ENCODE data around the gene PRKCZ.

PRKCZ gene

DNA sequence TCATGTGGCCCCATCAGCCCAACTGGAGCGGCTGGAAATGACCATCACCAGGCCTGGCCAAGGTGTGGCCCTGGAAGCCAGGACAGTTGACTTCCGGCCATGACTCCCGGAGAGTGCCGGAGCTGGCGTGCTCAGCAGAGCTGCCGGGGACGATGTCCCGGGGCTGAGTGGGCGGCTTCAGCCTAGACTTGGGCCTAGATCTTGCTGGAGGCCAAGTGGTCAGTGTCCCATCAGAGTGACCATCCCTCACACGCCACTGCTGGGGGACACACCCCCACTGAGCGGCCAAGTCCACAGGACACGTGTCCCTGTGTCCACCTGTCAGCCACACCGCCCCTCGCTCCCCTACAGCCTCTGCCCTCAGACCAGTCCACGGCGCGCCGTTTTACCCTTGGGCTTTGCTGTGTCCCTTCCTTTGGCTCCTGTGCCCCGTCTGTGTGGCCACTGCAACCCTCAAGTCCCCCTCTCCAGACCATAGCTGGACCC lies 140.3 kb downstream of the PRKCZ start:
- Mint-ChIP-seq H3K27ac (no peak overlapping the region), H3K36me3 (ENCODE audit: low read depth) (no peaks in the 10 kb centered on the region), H3K4me3 (no peak overlapping the region), H3K4me1 (ENCODE audit: low read depth) (no peaks in the 10 kb centered on the region), H3K9me3 (no peaks in the 10 kb centered on the region), H3K27me3 (ENCODE audit: low read depth) (no peaks in the 10 kb centered on the region)

DNA sequence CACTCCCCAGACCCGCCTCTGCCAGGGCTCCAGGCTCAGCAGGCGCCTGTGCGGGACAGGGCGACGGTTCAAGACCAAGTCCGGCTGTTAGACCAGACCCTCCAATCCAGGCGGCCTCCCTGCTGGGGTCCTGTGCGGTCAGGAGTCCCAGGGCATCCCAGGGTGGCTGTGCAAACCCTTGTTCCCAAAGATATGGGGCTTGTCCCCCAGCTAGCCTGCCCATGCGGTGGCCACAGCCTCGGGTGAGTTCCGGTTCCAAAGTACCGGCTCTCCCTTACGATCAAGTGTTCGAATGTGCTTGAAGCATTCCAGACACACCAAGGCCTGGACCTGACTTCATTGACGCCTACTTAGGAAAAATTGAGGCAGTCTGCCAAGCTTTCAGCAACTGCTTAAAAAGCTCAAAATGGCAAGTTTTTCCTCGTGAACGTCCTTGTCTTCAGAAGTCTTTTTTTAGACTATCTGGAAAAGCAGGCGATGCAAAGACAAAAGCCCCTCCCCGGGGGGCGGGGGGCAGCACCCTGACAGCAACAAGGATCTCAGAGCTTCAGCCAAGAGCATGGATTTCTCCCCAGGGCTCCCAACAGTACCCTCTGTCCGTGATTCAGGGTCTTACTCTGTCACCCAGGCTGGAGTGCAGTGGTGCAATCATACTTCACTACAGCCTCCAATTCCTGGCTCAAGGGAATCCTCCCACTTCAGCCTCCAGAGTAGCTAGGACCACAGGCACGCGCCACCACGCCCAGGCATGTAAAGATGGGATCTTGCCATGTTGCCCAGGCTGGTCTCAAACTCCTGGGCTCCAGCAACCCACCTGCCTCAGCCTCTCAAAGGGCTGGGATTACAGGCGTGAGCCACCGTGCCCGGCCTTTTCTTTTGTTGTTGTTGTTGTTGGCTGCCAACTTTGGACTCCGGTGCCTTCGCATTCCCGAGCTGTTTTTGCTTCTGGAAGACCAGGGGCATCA lies 142.1 kb downstream of the PRKCZ start:
- Mint-ChIP-seq H3K27ac (no peak overlapping the region), H3K27me3 (ENCODE audit: low read depth) (no peaks in the 10 kb centered on the region), H3K4me1 (ENCODE audit: low read depth) (no peaks in the 10 kb centered on the region), H3K36me3 (ENCODE audit: low read depth) (no peaks in the 10 kb centered on the region), H3K9me3 (no peaks in the 10 kb centered on the region), H3K4me3 (no peak overlapping the region)

DNA sequence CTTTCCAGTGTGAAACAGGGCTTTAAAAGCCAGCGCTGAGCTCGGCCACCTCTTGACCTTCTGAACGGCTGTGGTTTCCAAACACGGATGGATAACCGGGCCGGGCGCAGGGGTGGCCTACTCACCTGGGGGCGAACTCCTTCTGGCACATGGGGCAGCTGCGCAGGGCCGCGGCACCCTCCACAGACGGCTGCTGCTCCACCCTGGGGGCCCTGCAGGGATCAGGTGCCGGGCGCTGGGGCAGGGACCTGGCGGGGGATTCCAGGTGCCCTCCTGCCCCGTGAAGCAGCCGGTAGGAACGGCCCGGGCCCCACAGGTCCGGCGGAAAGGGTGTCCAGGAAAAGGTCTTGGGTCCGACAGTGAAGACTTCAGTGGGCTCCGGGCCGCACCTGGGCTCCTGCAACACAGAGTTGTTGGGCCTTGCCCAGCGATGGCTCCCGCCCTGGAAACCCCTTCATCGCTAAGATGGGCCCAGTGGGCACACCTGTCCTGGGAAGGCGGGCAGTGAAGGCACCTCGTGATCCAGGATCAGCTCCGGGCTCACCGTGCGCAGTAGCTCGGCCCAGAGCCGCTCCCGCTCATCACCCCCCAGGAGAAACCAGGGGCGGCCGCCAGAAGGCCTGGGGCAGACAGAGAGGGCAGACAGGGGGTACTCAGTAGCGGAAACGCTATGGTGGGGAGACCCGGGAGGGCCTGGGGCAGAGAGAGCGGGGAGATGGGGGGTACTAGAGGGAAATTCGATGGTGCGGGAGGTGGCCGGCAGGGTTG lies 143.5 kb downstream of the PRKCZ start:
- Mint-ChIP-seq H3K27ac (peak overlapping the region; percentile 55), H3K36me3 (ENCODE audit: low read depth) (no peaks in the 10 kb centered on the region), H3K4me3 (peak overlapping the region; percentile 59), H3K27me3 (ENCODE audit: low read depth) (no peaks in the 10 kb centered on the region), H3K4me1 (ENCODE audit: low read depth) (peaks cover under 1% of the 10 kb centered on the region), H3K9me3 (no peaks in the 10 kb centered on the region)

DNA sequence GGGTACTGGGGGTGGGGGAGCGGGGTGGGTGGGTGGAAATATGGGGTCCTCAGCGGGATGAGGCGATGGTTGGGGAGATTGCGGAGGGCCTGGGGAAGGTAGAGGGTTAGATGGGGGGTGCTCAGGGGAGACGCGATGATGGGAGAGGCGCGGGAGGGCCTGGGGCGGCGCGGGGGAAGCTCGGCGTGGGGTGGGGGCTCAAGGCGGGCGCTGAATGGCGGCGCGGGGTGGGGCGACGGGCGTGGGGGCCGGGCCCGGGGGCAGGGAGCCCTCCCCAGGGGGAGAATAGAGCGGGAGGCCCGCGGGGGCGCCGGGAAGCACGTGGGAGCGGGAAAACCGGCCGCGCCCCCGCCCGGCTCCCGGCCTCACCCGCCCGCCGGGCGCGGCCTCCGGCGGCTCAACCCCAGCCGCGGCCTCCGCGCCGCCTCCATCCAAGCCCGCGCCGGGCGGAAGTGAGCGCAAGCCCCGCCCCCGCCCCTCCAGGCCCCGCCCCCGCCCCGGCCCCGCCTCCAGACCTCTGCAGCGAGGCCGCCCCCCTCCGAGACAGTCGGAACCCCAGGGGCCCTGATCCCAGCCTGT lies 144.2 kb downstream of the PRKCZ start, which contains the start of gene FAAP20:
Gene FAAP20, minus strand, starts transcription at position 454 of the 579 bp plus-strand sequence. Its CDS starts 23 bp downstream, at position 431.
- Mint-ChIP-seq H3K9me3 (no peaks in the 10 kb centered on the region), H3K27ac (peak within 1 kb of the TSS; percentile 92), H3K36me3 (ENCODE audit: low read depth) (peaks cover 1% of the 10 kb centered on the region), H3K4me1 (ENCODE audit: low read depth) (peaks cover 7% of the 10 kb centered on the region), H3K4me3 (peak within 1 kb of the TSS; percentile 76), H3K27me3 (ENCODE audit: low read depth) (no peaks in the 10 kb centered on the region)

DNA sequence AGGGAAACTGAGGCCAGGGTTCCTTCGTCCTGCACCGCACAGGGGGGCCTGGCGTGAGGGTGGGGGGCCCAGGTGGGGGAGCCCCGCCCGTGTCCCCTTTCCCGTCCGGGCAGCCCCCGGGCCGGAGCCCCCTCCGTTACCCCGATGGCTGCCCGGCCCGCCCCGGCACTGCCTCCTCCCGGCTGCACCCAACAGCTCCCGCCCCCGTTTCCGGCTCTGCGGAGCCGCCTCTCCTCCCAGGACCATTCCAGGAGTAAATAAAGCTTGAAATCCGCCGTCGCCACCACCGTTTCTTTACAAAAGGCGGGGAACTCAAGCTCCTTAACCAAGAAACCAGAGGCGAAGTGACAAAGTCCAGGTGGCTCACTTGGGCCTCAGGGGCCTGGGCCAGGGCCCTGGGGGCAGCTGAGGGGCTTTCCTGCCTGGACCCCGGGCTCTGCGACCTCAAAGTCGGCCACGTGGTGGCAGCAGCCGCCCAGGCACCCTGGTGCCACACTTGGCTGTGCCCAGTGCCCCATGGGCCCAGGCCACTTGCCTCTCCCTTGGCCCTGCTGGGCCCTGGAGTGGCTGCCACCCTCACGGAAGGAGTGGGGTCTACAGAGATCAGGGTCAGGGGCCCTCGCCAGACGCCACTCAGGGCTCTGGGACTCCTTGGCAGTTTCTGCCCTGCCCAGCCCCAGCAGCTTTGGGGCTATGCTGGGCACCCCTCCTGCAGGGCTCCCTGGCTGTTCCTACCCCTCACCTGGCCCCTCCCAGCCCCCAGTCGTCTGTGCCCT lies 144.9 kb downstream of the PRKCZ start:
- Mint-ChIP-seq H3K4me1 (ENCODE audit: low read depth) (peaks cover 12% of the 10 kb centered on the region), H3K36me3 (ENCODE audit: low read depth) (peaks cover 3% of the 10 kb centered on the region), H3K27ac (peak overlapping the region; percentile 92), H3K9me3 (no peaks in the 10 kb centered on the region), H3K27me3 (ENCODE audit: low read depth) (no peaks in the 10 kb centered on the region), H3K4me3 (peak overlapping the region; percentile 76)

DNA sequence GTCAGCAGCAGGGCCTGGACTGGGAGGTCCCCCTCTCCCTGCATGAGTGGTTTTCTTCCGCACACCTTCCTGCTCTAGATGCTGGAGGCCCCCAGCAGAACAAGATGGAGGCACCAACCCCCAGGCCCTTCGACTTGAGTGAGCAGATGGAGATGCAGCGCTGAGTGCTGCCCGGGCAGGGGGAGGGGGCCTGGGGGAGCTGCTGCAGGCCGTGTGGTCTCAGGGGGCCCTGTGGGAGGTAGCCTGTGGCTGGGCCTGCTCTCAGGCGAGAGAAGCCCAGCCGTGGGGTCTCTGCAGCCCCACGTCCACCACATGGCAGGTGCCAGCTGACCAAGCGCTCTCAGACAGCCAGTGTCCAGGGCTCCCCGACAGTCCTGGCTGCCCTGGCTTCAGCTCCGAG lies 145.6 kb downstream of the PRKCZ start:
- H3K4me3 Mint-ChIP-seq, result no peak overlapping the region
- no peaks in the 10 kb centered on the region for H3K9me3 Mint-ChIP-seq
- peaks cover 12% of the 10 kb centered on the region for H3K4me1 Mint-ChIP-seq (ENCODE audit: low read depth)
- H3K36me3 Mint-ChIP-seq (ENCODE audit: low read depth), result peaks cover 3% of the 10 kb centered on the region
- no peak overlapping the region for H3K27ac Mint-ChIP-seq
- no peaks in the 10 kb centered on the region for H3K27me3 Mint-ChIP-seq (ENCODE audit: low read depth)

DNA sequence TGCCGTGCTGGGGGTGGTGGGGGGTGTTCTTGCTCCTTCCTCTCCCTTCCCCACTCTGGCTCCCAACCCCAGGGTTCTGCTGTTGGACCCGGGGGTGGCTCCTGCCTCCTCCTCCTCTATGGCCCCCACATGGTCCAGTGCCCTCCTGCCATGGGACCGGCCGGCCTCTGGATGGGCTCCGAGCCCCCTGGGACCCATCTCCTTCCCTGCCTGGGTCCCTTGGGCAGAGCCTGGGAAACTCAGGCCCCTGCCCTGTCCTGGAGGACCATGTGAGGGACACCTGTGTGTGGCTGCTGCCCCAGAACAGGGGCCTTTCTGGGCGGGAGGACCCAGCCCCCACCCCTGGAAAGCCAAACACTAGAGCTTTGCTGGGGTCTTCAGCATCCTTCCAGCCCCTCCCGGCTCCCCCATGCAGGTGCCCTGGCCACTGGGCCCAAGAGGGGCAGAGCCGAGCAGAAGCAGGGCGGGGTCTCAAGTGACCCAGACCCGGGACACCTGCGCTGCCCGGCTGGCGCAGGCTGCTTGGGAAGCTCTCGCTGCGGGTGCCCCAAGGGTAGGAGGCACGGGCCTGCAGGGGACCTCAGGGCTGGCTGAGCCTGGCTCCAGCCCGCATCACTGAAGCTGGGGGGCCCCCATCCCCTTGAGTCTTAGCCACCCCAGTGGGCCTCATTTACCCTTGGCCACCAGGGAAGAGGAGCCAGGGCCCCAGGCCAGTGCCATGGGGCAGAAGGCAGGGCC lies 146.9 kb downstream of the PRKCZ start:
- Mint-ChIP-seq H3K27me3 (ENCODE audit: low read depth) (no peaks in the 10 kb centered on the region), H3K4me1 (ENCODE audit: low read depth) (peaks cover 12% of the 10 kb centered on the region), H3K27ac (no peak overlapping the region), H3K4me3 (no peak overlapping the region), H3K9me3 (no peaks in the 10 kb centered on the region), H3K36me3 (ENCODE audit: low read depth) (peaks cover 3% of the 10 kb centered on the region)

DNA sequence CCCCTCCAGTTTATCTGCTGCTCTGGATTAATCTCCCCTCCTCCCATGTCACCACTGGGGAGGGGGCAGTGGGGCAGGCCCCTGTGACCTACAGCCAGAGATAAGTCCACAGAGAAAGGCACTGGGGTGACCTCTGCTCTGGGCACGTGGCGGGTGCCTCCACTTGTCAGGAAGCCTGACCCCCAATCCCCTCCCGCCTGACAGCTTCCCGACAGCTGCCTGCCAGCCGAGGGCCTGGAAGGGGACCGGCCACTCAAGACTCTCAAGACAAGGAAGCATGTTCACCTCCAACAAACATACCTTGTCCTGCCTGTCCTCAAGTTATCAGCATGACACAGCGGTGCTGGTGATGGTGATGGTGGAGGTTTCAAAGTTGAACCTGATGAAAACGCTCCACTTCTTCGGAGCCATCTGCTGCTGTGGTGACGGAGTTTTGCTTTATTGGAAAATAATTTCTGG lies 147.5 kb downstream of the PRKCZ start:
- Mint-ChIP-seq H3K4me1 (ENCODE audit: low read depth) (peaks cover 12% of the 10 kb centered on the region), H3K4me3 (no peak overlapping the region), H3K36me3 (ENCODE audit: low read depth) (peaks cover 3% of the 10 kb centered on the region), H3K9me3 (no peaks in the 10 kb centered on the region), H3K27ac (no peak overlapping the region), H3K27me3 (ENCODE audit: low read depth) (no peaks in the 10 kb centered on the region)

DNA sequence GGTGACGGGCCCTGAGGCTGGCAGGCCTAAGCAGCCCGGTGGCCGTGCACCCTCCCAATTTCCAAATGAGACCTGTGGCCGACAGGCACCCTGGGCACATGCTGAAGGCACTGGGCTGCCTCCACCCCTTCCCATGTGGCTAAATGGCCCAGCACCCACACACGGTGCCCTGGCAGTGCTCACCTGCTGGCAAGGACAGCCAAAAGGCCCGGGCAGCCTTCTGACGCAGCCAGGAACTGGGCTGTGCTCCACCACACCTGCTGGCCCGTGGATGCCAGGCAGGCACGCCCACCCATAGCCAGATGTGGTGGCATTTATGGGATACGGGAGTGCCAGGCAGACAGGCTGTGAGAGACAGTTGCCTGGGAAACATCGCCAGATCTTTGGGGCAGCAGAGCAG lies 148.4 kb downstream of the PRKCZ start:
- H3K36me3 Mint-ChIP-seq (ENCODE audit: low read depth), result peaks cover 3% of the 10 kb centered on the region
- peak overlapping the region; percentile 89 for H3K27ac Mint-ChIP-seq
- peak overlapping the region; percentile 89 for H3K4me3 Mint-ChIP-seq
- peaks cover 13% of the 10 kb centered on the region for H3K4me1 Mint-ChIP-seq (ENCODE audit: low read depth)
- no peaks in the 10 kb centered on the region for H3K9me3 Mint-ChIP-seq
- H3K27me3 Mint-ChIP-seq (ENCODE audit: low read depth), result no peaks in the 10 kb centered on the region

DNA sequence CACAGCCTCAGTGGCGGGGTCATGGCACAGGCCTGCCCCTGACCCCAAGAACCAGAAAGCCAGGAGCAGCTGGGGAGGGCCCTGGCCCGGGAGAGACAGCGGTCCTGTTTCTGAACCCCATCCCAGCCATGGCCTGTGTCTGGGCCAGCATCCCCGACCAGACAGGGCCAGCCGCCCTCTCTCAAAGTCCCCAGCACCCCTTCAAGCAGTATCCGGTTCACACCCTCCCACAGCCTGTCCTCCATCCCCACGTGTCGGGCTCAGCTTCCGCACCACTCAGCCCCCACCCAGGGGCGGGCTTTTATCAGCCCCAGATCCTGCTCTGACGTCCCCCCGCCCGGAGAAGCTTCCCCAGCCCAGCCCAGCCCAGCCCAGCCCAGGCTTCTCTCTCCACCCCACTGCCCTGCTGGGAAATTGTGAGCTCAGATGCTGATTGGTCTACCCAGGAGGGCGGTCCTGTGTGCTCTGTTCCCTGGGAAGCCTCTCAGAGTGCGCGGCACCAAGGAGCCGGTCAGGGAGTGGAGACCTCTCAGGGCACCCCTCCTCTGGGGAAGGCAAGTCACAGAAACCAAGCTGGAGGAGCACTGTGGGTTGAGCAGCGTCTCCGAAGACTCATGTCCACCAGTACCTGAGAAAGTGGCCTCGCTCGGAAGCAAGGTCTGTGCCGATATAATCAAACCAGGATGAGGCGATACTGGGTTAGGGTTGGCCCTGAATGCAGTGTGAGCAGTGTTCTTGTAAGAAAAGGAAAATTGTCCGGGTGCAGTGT lies 149.0 kb downstream of the PRKCZ start:
- peak overlapping the region; percentile 89 for H3K4me3 Mint-ChIP-seq
- peaks cover 13% of the 10 kb centered on the region for H3K4me1 Mint-ChIP-seq (ENCODE audit: low read depth)
- no peaks in the 10 kb centered on the region for H3K9me3 Mint-ChIP-seq
- H3K36me3 Mint-ChIP-seq (ENCODE audit: low read depth), result peaks cover 3% of the 10 kb centered on the region
- no peaks in the 10 kb centered on the region for H3K27me3 Mint-ChIP-seq (ENCODE audit: low read depth)
- peak overlapping the region; percentile 89 for H3K27ac Mint-ChIP-seq

DNA sequence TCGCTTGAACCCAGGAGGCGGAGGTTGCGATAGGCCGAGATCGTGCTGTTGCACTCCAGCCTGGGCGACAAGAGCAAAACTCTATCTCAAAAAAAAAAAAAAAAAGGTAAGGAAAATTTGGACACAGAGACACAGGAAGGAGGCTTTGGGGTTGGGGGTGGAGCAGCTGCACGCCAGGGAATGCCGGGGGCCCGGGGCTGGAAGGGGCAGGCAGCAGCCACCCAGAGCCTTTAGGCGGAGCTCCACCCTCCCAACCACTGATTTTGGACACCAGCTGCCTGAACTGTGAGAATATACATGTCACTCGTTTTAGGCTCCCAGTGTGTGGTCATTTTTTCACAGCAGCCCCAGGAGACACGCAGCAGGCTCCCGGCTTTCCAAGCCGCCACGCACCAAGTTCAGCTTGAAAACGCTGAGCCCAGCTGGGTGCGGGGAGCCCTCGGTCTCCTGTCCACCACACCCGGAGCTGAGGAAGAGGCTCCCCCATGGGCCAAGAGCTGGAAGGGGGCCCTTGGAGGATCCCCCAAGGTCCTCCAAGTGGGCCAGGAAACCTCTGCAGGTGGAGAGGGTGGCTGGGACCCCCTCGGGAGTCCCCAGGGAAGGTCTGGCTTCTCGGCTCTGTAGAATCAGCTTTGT lies 150.2 kb downstream of the PRKCZ start:
- Mint-ChIP-seq H3K36me3 (ENCODE audit: low read depth) (peaks cover 3% of the 10 kb centered on the region), H3K4me3 (peak overlapping the region; percentile 89), H3K4me1 (ENCODE audit: low read depth) (peaks cover 13% of the 10 kb centered on the region), H3K27ac (no peak overlapping the region), H3K27me3 (ENCODE audit: low read depth) (no peaks in the 10 kb centered on the region), H3K9me3 (no peaks in the 10 kb centered on the region)

DNA sequence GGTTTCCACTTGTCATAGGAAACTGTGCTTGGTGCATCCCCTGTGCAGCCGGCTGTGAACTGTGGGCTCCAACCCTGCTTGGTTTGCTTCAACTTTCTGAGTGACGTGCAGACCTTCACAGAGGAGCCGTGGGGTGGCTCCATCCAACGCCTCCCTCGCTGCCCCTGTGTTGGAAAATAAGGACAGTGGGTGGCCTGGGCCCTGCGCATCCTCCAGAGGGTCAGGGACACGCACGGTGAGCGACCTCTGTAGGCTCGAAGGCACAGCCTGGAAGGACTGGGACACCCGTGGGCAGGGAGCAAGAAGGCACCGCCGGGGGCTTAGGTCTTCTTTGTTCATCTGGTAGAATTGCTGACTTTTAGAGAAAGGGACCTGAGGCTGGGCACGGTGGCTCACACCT lies 150.9 kb downstream of the PRKCZ start:
- Mint-ChIP-seq H3K36me3 (ENCODE audit: low read depth) (peaks cover 3% of the 10 kb centered on the region), H3K27me3 (ENCODE audit: low read depth) (no peaks in the 10 kb centered on the region), H3K4me1 (ENCODE audit: low read depth) (peaks cover 13% of the 10 kb centered on the region), H3K4me3 (no peak overlapping the region), H3K27ac (no peak overlapping the region), H3K9me3 (no peaks in the 10 kb centered on the region)

Data from T-helper 1 cell treated with Interleukin-12 subunit alpha and Interleukin-12 subunit beta and Interleukin-4 antibody, amounts not matched to agents 30 μg/mL and 1 μg/mL, for 36 hours (primary cell).